H1 (cell line): ENCODE data around the gene FSTL4. TPM values are rescaled to one million over a fixed set of nuclear protein-coding genes. Genes with fewer than 3 reads are reported as not detected.

Source experiments
- BACH1 ChIP-seq: IDR thresholded peaks from 2 replicates; pipeline ENCODE4 v1.6.1; 2012; ENCODE audit warnings: low read length, improper control_type of control experiment
- CBX5 ChIP-seq: fragments of 300-800, 300-1000 bp; sonication (generic); IDR thresholded peaks from 2 replicates; pipeline ENCODE4 v1.7.1; 2016; ENCODE audit warnings: antibody characterized with exemption, low read length, low read depth
- EP300 ChIP-seq, 2 experiments: IDR thresholded peaks; 1 replicate in 1 of 2; 2 replicates in 1 of 2; pipeline ENCODE4 v1.6.1; 2011 to 2012; ENCODE audit warnings: low read depth in 2 of 2, low read length in 2 of 2, mild to moderate bottlenecking in 2 of 2, borderline replicate concordance in 1 of 2, inconsistent platforms in 1 of 2, moderate library complexity in 1 of 2
- HDAC6 ChIP-seq: IDR thresholded peaks from one replicate; pipeline ENCODE4 v1.7.1; 2012; ENCODE audit warnings: low read depth, mild to moderate bottlenecking, inconsistent platforms, low read length, moderate library complexity
- ZNF274 ChIP-seq: IDR thresholded peaks from 2 replicates; pipeline ENCODE4 v1.7.0; 2012; ENCODE audit warnings: low read length, borderline replicate concordance; ENCODE audit errors: extremely low read depth
- polyA plus RNA-seq, 7 experiments: library from polyadenylated mRNA; depleted of rRNA in 3 of 7; stranded (reverse) in 5 of 7; unstranded in 2 of 7; fragments of >200 nt in 5 of 7; fragments of 200-250 nt in 2 of 7; gene quantifications; 1 replicate in 5 of 7; 2 replicates in 1 of 7; 4 replicates in 1 of 7; pipeline versions ENCODE4 v1.2.1 to v1.2.3, GENCODE V29; 2011 to 2013; ENCODE audit warnings: missing spikeins in 2 of 7, mixed read lengths in 2 of 7
- total RNA-seq: library from RNA; stranded (reverse); fragmentation: NEBNext Ultra II Directional; extraction: Animal tissue kit (Norgen Biotek cat#: 25700); gene quantifications from 2 replicates; pipeline ENCODE4 v1.2.1, GENCODE V29; 2021
- TF ChIP-seq, protein P1 (sequence below): fragments of 300-600 bp; sonication (generic); IDR thresholded peaks from 2 replicates; pipeline ENCODE4 v1.7.1; 2012; ENCODE audit warnings: low read length, moderate library complexity, mild to moderate bottlenecking, inconsistent platforms; ENCODE audit not compliant: insufficient replicate concordance
- TF ChIP-seq, protein P2 (sequence below): IDR thresholded peaks from 2 replicates; pipeline ENCODE4 v1.6.1; 2012; ENCODE audit warnings: inconsistent platforms
- TF ChIP-seq, protein P3 (sequence below): IDR thresholded peaks from 2 replicates; pipeline ENCODE4 v1.6.1; 2012; ENCODE audit warnings: inconsistent platforms

Gene FSTL4
- total and polyA plus RNA-seq, 2 of the 8 experiments (the other 6 are each of a cell fraction or from before 2014, with no cell fraction given) = 3.1 to 4.1 TPM

DNA sequence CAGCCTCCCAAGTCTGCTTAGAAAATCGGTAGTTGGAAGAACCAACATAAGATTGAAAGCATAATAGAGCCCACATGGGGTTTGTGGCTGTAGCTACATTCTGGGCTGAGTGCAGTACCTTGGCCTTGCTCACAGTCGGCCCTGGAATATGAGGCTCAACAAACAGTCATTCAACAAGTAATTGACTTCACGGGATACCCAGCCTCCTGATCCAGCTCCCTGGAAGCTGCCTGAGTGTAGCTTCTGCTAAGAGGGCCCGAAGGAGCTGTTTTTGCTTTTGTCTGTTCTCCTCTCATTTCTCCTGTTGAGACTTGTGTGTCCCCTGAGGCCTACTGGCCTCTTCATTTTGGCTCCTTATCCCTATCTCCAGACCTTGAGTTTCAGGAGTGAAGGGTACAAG, 389.8 kb downstream of the FSTL4 start (continued):
- TF ChIP-seq, protein P1, sequence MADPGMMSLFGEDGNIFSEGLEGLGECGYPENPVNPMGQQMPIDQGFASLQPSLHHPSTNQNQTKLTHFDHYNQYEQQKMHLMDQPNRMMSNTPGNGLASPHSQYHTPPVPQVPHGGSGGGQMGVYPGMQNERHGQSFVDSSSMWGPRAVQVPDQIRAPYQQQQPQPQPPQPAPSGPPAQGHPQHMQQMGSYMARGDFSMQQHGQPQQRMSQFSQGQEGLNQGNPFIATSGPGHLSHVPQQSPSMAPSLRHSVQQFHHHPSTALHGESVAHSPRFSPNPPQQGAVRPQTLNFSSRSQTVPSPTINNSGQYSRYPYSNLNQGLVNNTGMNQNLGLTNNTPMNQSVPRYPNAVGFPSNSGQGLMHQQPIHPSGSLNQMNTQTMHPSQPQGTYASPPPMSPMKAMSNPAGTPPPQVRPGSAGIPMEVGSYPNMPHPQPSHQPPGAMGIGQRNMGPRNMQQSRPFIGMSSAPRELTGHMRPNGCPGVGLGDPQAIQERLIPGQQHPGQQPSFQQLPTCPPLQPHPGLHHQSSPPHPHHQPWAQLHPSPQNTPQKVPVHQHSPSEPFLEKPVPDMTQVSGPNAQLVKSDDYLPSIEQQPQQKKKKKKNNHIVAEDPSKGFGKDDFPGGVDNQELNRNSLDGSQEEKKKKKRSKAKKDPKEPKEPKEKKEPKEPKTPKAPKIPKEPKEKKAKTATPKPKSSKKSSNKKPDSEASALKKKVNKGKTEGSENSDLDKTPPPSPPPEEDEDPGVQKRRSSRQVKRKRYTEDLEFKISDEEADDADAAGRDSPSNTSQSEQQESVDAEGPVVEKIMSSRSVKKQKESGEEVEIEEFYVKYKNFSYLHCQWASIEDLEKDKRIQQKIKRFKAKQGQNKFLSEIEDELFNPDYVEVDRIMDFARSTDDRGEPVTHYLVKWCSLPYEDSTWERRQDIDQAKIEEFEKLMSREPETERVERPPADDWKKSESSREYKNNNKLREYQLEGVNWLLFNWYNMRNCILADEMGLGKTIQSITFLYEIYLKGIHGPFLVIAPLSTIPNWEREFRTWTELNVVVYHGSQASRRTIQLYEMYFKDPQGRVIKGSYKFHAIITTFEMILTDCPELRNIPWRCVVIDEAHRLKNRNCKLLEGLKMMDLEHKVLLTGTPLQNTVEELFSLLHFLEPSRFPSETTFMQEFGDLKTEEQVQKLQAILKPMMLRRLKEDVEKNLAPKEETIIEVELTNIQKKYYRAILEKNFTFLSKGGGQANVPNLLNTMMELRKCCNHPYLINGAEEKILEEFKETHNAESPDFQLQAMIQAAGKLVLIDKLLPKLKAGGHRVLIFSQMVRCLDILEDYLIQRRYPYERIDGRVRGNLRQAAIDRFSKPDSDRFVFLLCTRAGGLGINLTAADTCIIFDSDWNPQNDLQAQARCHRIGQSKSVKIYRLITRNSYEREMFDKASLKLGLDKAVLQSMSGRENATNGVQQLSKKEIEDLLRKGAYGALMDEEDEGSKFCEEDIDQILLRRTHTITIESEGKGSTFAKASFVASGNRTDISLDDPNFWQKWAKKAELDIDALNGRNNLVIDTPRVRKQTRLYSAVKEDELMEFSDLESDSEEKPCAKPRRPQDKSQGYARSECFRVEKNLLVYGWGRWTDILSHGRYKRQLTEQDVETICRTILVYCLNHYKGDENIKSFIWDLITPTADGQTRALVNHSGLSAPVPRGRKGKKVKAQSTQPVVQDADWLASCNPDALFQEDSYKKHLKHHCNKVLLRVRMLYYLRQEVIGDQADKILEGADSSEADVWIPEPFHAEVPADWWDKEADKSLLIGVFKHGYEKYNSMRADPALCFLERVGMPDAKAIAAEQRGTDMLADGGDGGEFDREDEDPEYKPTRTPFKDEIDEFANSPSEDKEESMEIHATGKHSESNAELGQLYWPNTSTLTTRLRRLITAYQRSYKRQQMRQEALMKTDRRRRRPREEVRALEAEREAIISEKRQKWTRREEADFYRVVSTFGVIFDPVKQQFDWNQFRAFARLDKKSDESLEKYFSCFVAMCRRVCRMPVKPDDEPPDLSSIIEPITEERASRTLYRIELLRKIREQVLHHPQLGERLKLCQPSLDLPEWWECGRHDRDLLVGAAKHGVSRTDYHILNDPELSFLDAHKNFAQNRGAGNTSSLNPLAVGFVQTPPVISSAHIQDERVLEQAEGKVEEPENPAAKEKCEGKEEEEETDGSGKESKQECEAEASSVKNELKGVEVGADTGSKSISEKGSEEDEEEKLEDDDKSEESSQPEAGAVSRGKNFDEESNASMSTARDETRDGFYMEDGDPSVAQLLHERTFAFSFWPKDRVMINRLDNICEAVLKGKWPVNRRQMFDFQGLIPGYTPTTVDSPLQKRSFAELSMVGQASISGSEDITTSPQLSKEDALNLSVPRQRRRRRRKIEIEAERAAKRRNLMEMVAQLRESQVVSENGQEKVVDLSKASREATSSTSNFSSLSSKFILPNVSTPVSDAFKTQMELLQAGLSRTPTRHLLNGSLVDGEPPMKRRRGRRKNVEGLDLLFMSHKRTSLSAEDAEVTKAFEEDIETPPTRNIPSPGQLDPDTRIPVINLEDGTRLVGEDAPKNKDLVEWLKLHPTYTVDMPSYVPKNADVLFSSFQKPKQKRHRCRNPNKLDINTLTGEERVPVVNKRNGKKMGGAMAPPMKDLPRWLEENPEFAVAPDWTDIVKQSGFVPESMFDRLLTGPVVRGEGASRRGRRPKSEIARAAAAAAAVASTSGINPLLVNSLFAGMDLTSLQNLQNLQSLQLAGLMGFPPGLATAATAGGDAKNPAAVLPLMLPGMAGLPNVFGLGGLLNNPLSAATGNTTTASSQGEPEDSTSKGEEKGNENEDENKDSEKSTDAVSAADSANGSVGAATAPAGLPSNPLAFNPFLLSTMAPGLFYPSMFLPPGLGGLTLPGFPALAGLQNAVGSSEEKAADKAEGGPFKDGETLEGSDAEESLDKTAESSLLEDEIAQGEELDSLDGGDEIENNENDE = no peak
- TF ChIP-seq, protein P2, sequence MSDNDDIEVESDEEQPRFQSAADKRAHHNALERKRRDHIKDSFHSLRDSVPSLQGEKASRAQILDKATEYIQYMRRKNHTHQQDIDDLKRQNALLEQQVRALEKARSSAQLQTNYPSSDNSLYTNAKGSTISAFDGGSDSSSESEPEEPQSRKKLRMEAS = no peak
- TF ChIP-seq ZNF274 = no peak
- no peak for TF ChIP-seq EP300 (IDR thresholded peaks at IDR 0.05; ENCODE audit: borderline replicate concordance in 1 of 2, low read depth in 2 of 2, low read length in 2 of 2)
- TF ChIP-seq BACH1 = no peak
- no peak for TF ChIP-seq CBX5
- TF ChIP-seq HDAC6 = no peak
- TF ChIP-seq, protein P3, sequence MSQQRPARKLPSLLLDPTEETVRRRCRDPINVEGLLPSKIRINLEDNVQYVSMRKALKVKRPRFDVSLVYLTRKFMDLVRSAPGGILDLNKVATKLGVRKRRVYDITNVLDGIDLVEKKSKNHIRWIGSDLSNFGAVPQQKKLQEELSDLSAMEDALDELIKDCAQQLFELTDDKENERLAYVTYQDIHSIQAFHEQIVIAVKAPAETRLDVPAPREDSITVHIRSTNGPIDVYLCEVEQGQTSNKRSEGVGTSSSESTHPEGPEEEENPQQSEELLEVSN = no peak
